ENCODE results near the gene TCEANC2. TPM values are rescaled to one million over a fixed set of nuclear protein-coding genes. Genes with fewer than 3 reads are reported as not detected.

The TCEANC2 gene
- total RNA-seq, 2 donors from 2014 or later = 4.4 to 5.9 TPM

- H3K4me3 ChIP-seq = no peak overlapping the region
- no peak for TF ChIP-seq CTCF (IDR thresholded peaks at IDR 0.05)
- no peaks in the 10 kb centered on the region for H3K27me3 ChIP-seq
- peak overlapping the region; percentile 82 for H3K27ac ChIP-seq
- no peaks in the 10 kb centered on the region for H3K9me3 ChIP-seq
- DNase-seq = peak; percentile 26
- peaks cover 9% of the 10 kb centered on the region for H3K4me1 ChIP-seq
- intact Hi-C loops (cut with DNase I) = no loop called here
- no peaks in the 10 kb centered on the region for H3K36me3 ChIP-seq
- no peak overlapping the region for H3K9ac ChIP-seq (ENCODE audit: low read depth in 2 of 2, low read length in 2 of 2)
These were observed 42.3 kb downstream of the TCEANC2 start for GRCh38 chr1:54095546-54096226.

- no peaks in the 10 kb centered on the region for H3K27me3 ChIP-seq
- peak; percentile 16 for DNase-seq
- H3K4me1 ChIP-seq = peaks cover 9% of the 10 kb centered on the region
- no peaks in the 10 kb centered on the region for H3K36me3 ChIP-seq
- intact Hi-C loops (cut with DNase I) = no loop called here
- no peak overlapping the region for H3K4me3 ChIP-seq
- no peak for TF ChIP-seq CTCF (IDR thresholded peaks at IDR 0.05)
- H3K9ac ChIP-seq (ENCODE audit: low read depth in 2 of 2, low read length in 2 of 2) = no peak overlapping the region
- H3K9me3 ChIP-seq = no peaks in the 10 kb centered on the region
- no peak overlapping the region for H3K27ac ChIP-seq
These were observed 42.9 kb downstream of the TCEANC2 start for GRCh38 chr1:54096227-54096876.

- no peak for TF ChIP-seq CTCF (IDR thresholded peaks at IDR 0.05)
- Histone ChIP-seq H3K36me3 (no peaks in the 10 kb centered on the region), H3K4me1 (peaks cover 9% of the 10 kb centered on the region), H3K4me3 (no peak overlapping the region), H3K27ac (no peak overlapping the region), H3K27me3 (no peaks in the 10 kb centered on the region), H3K9me3 (no peaks in the 10 kb centered on the region), H3K9ac (ENCODE audit: low read depth in 2 of 2, low read length in 2 of 2) (no peak overlapping the region)
- intact Hi-C loops (cut with DNase I) = no loop called here
- peak; percentile 8 for DNase-seq
These were observed 43.5 kb downstream of the TCEANC2 start for GRCh38 chr1:54096877-54097240.

GRCh38 chr1:54099061-54099610, 45.7 kb downstream of the TCEANC2 start:
- peaks cover 9% of the 10 kb centered on the region for H3K4me1 ChIP-seq
- intact Hi-C loops (cut with DNase I) = no loop called here
- H3K9ac ChIP-seq (ENCODE audit: low read depth in 2 of 2, low read length in 2 of 2) = no peak overlapping the region
- H3K9me3 ChIP-seq = no peaks in the 10 kb centered on the region
- no peak overlapping the region for H3K4me3 ChIP-seq
- no peak for TF ChIP-seq CTCF (IDR thresholded peaks at IDR 0.05)
- no peaks in the 10 kb centered on the region for H3K27me3 ChIP-seq
- H3K36me3 ChIP-seq = no peaks in the 10 kb centered on the region
- peak; percentile 6 for DNase-seq
- no peak overlapping the region for H3K27ac ChIP-seq

- no peak overlapping the region for H3K27ac ChIP-seq
- no peak overlapping the region for H3K4me3 ChIP-seq
- no peaks in the 10 kb centered on the region for H3K9me3 ChIP-seq
- TF ChIP-seq CTCF (IDR thresholded peaks at IDR 0.05) = no peak
- no peaks in the 10 kb centered on the region for H3K4me1 ChIP-seq
- no peak overlapping the region for H3K9ac ChIP-seq (ENCODE audit: low read depth in 2 of 2, low read length in 2 of 2)
- intact Hi-C loops (cut with DNase I) = no loop called here
- DNase-seq = no peak
- no peaks in the 10 kb centered on the region for H3K36me3 ChIP-seq
- no peaks in the 10 kb centered on the region for H3K27me3 ChIP-seq
These were observed 47.1 kb downstream of the TCEANC2 start for GRCh38 chr1:54100500-54100899.

All from colonic mucosa (tissue), 4 donors.